Kidney epithelial cell (primary cell): Measurements from ENCODE around the gene DNMBP. TPM values are rescaled to one million over a fixed set of nuclear protein-coding genes. Genes with fewer than 3 reads are reported as not detected.

Experiments
- DNase-seq: peaks from one replicate; pipeline ENCODE4 v3.0.0-alpha.2; 2010; ENCODE audit warnings: low read depth
- H3K27me3 ChIP-seq: 2 replicates; pipeline ENCODE4 v1.6.0; 2011; ENCODE audit warnings: low read length; ENCODE audit not compliant: control insufficient read depth, insufficient read depth
- H3K36me3 ChIP-seq: 2 replicates; pipeline ENCODE4 v1.5.1; 2011; ENCODE audit warnings: low read length; ENCODE audit not compliant: control insufficient read depth, insufficient read depth
- H3K4me3 ChIP-seq: 2 replicates; pipeline ENCODE4 v1.5.1; 2011; ENCODE audit warnings: low read depth, mild to moderate bottlenecking, control low read depth, low read length
- CTCF ChIP-seq: IDR thresholded peaks from 2 replicates; pipeline ENCODE4 v1.5.1; 2011; ENCODE audit warnings: mild to moderate bottlenecking, moderate library complexity, low read length, control low read depth, inconsistent platforms; ENCODE audit not compliant: insufficient read depth, poor library complexity, severe bottlenecking
- total RNA-seq: library from RNA; depleted of rRNA; stranded (reverse); fragments of >200 nt; gene quantifications from 2 replicates; pipeline ENCODE4 v1.2.3, GENCODE V29; 2015

DNMBP gene
- total RNA-seq, 1 donor from 2014 or later: 15.3 TPM

GRCh38 chr10:100006243-100006886, 3.4 kb downstream of the DNMBP start:
- no peak for TF ChIP-seq CTCF
- H3K36me3 ChIP-seq: no peaks in the 10 kb centered on the region
- DNase-seq: peak; percentile 82
- no peak overlapping the region for H3K4me3 ChIP-seq
- no peaks in the 10 kb centered on the region for H3K27me3 ChIP-seq

GRCh38 chr10:100004805-100005510, 4.8 kb downstream of the DNMBP start:
- no peak for DNase-seq
- Histone ChIP-seq H3K27me3 (no peaks in the 10 kb centered on the region), H3K36me3 (no peaks in the 10 kb centered on the region), H3K4me3 (no peak overlapping the region)
- no peak for TF ChIP-seq CTCF

- no peak for TF ChIP-seq CTCF
- no peak overlapping the region for H3K4me3 ChIP-seq
- DNase-seq: no peak
- H3K27me3 ChIP-seq: no peaks in the 10 kb centered on the region
- no peaks in the 10 kb centered on the region for H3K36me3 ChIP-seq
These were observed 9.6 kb downstream of the DNMBP start for GRCh38 chr10:100000109-100000644.

- H3K27me3 ChIP-seq: no peaks in the 10 kb centered on the region
- H3K36me3 ChIP-seq: no peaks in the 10 kb centered on the region
- H3K4me3 ChIP-seq: no peak overlapping the region
- no peak for DNase-seq
- no peak for TF ChIP-seq CTCF
These were observed 10.2 kb downstream of the DNMBP start for GRCh38 chr10:99999319-100000108.

- H3K36me3 ChIP-seq: no peaks in the 10 kb centered on the region
- TF ChIP-seq CTCF: no peak
- H3K4me3 ChIP-seq: no peak overlapping the region
- no peaks in the 10 kb centered on the region for H3K27me3 ChIP-seq
- no peak for DNase-seq
These were observed 10.9 kb downstream of the DNMBP start for GRCh38 chr10:99998889-99999288.
